ENCODE measurements around the gene C2orf81. TPM values are rescaled to one million over a fixed set of nuclear protein-coding genes. Genes with fewer than 3 reads are reported as not detected.

Gene C2orf81
- total and polyA plus RNA-seq, 8 donors, result 0.87 to 6.5 (median 2.0) TPM

DNA sequence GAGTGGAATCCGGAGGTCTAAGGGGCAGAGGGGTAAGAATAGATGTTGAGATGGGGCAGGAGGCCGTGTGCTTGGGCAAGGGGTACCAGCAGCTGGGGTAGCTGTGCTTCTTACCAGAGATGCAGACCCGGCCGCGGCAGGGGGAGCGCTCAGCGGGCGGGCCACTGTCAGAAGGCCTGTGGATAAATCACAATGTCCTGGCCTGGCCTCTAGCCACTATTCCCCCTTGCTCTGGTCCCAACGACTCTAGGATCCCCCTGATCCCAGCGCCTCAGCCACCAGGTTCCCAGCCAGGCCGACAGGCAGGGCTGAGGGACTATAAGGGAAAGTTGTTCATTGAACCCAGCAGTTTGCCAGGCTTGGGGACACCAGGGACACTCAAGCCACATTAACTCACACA lies 9.1 kb upstream of the C2orf81 start:
- Histone ChIP-seq H3K4me3 (no peak overlapping the region), H3K4me1 (no peaks in the 10 kb centered on the region), H3K9me3 (no peaks in the 10 kb centered on the region), H3K27me3 (no peaks in the 10 kb centered on the region), H3K36me3 (peaks cover 3 to 58% (median 23%) of the 10 kb centered on the region in 3 donors), H3K27ac (no peak overlapping the region)
- intact Hi-C loops (cut with DNase I), result no loop called here
- no peak for ATAC-seq
- DNase-seq, result peak in 1 of 6 donors; percentile 45
- no peak for FAIRE-seq
- TF ChIP-seq, protein P1, sequence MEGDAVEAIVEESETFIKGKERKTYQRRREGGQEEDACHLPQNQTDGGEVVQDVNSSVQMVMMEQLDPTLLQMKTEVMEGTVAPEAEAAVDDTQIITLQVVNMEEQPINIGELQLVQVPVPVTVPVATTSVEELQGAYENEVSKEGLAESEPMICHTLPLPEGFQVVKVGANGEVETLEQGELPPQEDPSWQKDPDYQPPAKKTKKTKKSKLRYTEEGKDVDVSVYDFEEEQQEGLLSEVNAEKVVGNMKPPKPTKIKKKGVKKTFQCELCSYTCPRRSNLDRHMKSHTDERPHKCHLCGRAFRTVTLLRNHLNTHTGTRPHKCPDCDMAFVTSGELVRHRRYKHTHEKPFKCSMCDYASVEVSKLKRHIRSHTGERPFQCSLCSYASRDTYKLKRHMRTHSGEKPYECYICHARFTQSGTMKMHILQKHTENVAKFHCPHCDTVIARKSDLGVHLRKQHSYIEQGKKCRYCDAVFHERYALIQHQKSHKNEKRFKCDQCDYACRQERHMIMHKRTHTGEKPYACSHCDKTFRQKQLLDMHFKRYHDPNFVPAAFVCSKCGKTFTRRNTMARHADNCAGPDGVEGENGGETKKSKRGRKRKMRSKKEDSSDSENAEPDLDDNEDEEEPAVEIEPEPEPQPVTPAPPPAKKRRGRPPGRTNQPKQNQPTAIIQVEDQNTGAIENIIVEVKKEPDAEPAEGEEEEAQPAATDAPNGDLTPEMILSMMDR (IDR thresholded peaks at IDR 0.05), result no peak
- WGBS, 2 donors, result 83 to 90% methylated on average over 11 of the region's 11 CpGs

GRCh38 chr2:74429487-74430451 lies 8.3 kb upstream of the C2orf81 start:
- FAIRE-seq (no peak), ATAC-seq (peak in 1 of 4 donors; percentile 5)

DNA sequence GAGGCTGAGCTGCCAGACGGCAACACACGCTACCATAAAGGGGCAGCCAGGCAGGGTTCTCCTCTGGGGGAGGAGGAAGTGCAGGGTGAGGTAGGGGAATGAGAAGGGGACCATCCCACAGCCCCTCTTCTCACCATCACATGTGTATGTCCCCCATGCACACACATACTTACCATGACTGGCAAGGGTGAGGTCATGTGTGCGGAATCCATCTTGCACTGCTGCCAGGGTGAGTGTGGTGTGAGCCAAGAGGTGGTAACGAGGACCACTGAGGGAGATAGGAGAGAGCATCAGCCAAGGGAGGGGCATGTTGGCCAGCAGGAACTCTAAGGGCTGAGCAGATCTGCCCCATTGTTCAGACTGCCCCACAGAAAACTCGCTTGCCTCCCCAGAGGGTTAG lies 7.3 kb upstream of the C2orf81 start:
- Histone ChIP-seq H3K4me3 (no peak overlapping the region), H3K27me3 (no peaks in the 10 kb centered on the region), H3K9me3 (no peaks in the 10 kb centered on the region), H3K27ac (no peak overlapping the region), H3K4me1 (no peaks in the 10 kb centered on the region), H3K36me3 (peaks cover 3 to 58% (median 23%) of the 10 kb centered on the region in 3 donors)
- intact Hi-C loops (cut with DNase I), result no loop called here
- TF ChIP-seq, protein P1 (IDR thresholded peaks at IDR 0.05), result no peak
- WGBS, 2 donors, result 89 to 95% methylated on average over 5 of the region's 5 CpGs
- no peak for FAIRE-seq
- no peak for DNase-seq
- ATAC-seq, result no peak

More at GRCh38 chr2:74429487-74430451, 8.3 kb upstream of the C2orf81 start:
- TF ChIP-seq, protein P1 (IDR thresholded peaks at IDR 0.05), result no peak
- DNase-seq, result peak in 1 of 6 donors; percentile 62
- 86% methylated on average over 18 of the region's 18 CpGs for WGBS, 2 donors
- peaks cover 3 to 58% (median 23%) of the 10 kb centered on the region in 3 donors for H3K36me3 ChIP-seq
- no peak overlapping the region for H3K27ac ChIP-seq
- H3K27me3 ChIP-seq, result no peaks in the 10 kb centered on the region
- no peak overlapping the region for H3K4me3 ChIP-seq
- no peaks in the 10 kb centered on the region for H3K4me1 ChIP-seq
- H3K9me3 ChIP-seq, result no peaks in the 10 kb centered on the region
- intact Hi-C loops (cut with DNase I), result no loop called here

DNA sequence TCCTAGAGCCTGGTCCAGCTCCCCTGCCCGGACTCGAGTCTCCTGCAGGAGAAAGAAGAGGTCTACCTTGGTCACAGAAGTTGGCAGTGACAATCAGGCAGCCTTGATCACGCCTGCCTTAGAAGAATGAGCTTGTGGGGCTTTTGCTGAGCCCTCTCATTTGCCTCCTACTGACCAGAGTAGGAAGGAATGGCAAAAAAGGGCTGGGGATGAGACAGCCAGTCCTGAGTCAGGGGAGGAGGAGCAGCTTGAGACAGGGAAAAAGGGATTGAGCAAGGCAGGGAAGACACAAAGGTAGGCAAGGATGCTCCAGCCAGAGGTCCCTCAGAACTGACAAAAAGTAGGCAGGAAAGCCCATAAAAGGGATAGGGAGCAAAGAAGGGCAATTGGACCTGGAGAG lies 6.1 kb upstream of the C2orf81 start:
- FAIRE-seq, result no peak
- no peak overlapping the region for H3K27ac ChIP-seq
- WGBS, 2 donors, result 84% methylated on average over 3 of the region's 3 CpGs
- no peaks in the 10 kb centered on the region for H3K27me3 ChIP-seq
- no peak overlapping the region for H3K4me3 ChIP-seq
- ATAC-seq, result no peak
- DNase-seq, result no peak
- H3K9me3 ChIP-seq, result no peaks in the 10 kb centered on the region
- peaks cover 3 to 58% (median 23%) of the 10 kb centered on the region in 3 donors for H3K36me3 ChIP-seq
- intact Hi-C loops (cut with DNase I), result no loop called here
- TF ChIP-seq, protein P1 (IDR thresholded peaks at IDR 0.05), result no peak
- no peaks in the 10 kb centered on the region for H3K4me1 ChIP-seq

Data from pancreas (tissue), 10 donors.